Esophagus squamous epithelium (tissue), 5 donors: ENCODE results near the gene KCTD6. TPM values are rescaled to one million over a fixed set of nuclear protein-coding genes. Genes with fewer than 3 reads are reported as not detected.

Source experiments
- DNase-seq: peaks from one replicate; lab custom pipeline; 2025; lab: John Stamatoyannopoulos, UW
- H3K27ac ChIP-seq, 4 donors: fragments of 200-600 bp; sonication (generic); one replicate each; pipeline ENCODE4 v1.5.1; 2016 to 2019; ENCODE audit warnings: mild to moderate bottlenecking in 1 of 4
- H3K27me3 ChIP-seq, 4 donors: fragments of 200-600 bp; sonication (generic); 1 replicate in 3 of 4; 2 replicates in 1 of 4; pipeline versions ENCODE4 v1.5.1 to v1.6.0; 2017 to 2021; ENCODE audit warnings: antibody characterized with exemption in 1 of 4
- H3K36me3 ChIP-seq, 3 donors: fragments of 200-600 bp; sonication (generic); one replicate each; pipeline ENCODE4 v1.5.1; 2016 to 2019
- H3K4me1 ChIP-seq, 3 donors: fragments of 200-600 bp; sonication (generic); one replicate each; pipeline ENCODE4 v1.5.1; 2017 to 2019
- H3K4me3 ChIP-seq, 4 donors: fragments of 200-600 bp; sonication (generic); 1 replicate in 3 of 4; 2 replicates in 1 of 4; pipeline ENCODE4 v1.5.1; 2016 to 2019; ENCODE audit warnings: mild to moderate bottlenecking in 2 of 4, moderate library complexity in 1 of 4
- H3K9me3 ChIP-seq, 3 donors: fragments of 200-600 bp; sonication (generic); one replicate each; pipeline ENCODE4 v1.5.1; 2016 to 2019
- POLR2A ChIP-seq, 4 donors: fragments of 450-650 bp; IDR thresholded peaks; one replicate each; pipeline ENCODE4 v1.6.1; 2017; ENCODE audit warnings: antibody characterized with exemption in 4 of 4, mild to moderate bottlenecking in 4 of 4, moderate library complexity in 3 of 4
- WGBS, 2 donors: methylation state at CpG; one replicate each; pipeline ENCODE4 v1.1.5; 2018; 5-methylcytosine and 5-hydroxymethylcytosine counted together
- intact Hi-C: fragments of 100-400 bp; cut with DNase I; formaldehyde crosslinking; loops from one replicate; pipeline ENCODE4 v1.15.0; 2022
- total RNA-seq, 4 donors: library from RNA; depleted of rRNA; stranded (reverse); fragments of >200 nt; gene quantifications; one replicate each; pipeline ENCODE4 v1.1.0, GENCODE V29; 2016
- TF ChIP-seq, protein P1 (sequence below), 6 experiments: fragments of 450-650 bp in 4 of 6; fragments of 200-600 bp in 2 of 6; sonication (generic) in 2 of 6; IDR thresholded peaks; one replicate each; pipeline ENCODE4 v1.5.1; 2016 to 2019; ENCODE audit warnings: antibody characterized with exemption in 6 of 6, mild to moderate bottlenecking in 4 of 6, moderate library complexity in 4 of 6
- donor health status: DM: yes; HTN: yes; CAD: no.

The KCTD6 gene
- total RNA-seq, 4 donors from 2014 or later: 8.3 to 24.6 (median 16.2) TPM

GRCh38 chr3:58532794-58533220 is 40.9 kb downstream of the KCTD6 start:
- Histone ChIP-seq H3K36me3 (peaks cover 0 to 38% (median 5%) of the 10 kb centered on the region in 3 donors), H3K4me3 (no peak overlapping the region), H3K27ac (no peak overlapping the region), H3K9me3 (no peaks in the 10 kb centered on the region), H3K4me1 (peaks cover 27 to 65% (median 40%) of the 10 kb centered on the region in 3 donors), H3K27me3 (no peaks in the 10 kb centered on the region)
- WGBS, 2 donors: 27 to 44% methylated on average over 5 to 7 of the region's 11 CpGs
- no peak for DNase-seq
- TF ChIP-seq, protein P1, sequence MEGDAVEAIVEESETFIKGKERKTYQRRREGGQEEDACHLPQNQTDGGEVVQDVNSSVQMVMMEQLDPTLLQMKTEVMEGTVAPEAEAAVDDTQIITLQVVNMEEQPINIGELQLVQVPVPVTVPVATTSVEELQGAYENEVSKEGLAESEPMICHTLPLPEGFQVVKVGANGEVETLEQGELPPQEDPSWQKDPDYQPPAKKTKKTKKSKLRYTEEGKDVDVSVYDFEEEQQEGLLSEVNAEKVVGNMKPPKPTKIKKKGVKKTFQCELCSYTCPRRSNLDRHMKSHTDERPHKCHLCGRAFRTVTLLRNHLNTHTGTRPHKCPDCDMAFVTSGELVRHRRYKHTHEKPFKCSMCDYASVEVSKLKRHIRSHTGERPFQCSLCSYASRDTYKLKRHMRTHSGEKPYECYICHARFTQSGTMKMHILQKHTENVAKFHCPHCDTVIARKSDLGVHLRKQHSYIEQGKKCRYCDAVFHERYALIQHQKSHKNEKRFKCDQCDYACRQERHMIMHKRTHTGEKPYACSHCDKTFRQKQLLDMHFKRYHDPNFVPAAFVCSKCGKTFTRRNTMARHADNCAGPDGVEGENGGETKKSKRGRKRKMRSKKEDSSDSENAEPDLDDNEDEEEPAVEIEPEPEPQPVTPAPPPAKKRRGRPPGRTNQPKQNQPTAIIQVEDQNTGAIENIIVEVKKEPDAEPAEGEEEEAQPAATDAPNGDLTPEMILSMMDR (IDR thresholded peaks at IDR 0.05): peak; percentile 83 to 97 (median 94)
- TF ChIP-seq POLR2A (IDR thresholded peaks at IDR 0.05): no peak
- intact Hi-C loops: loop anchor here (5.0 kb wide), 2 partner anchors 41 to 216 kb away; partner anchors contain the start of gene KCTD6

- Histone ChIP-seq H3K4me3 (no peak overlapping the region), H3K27ac (no peak overlapping the region), H3K27me3 (no peaks in the 10 kb centered on the region), H3K9me3 (no peaks in the 10 kb centered on the region), H3K4me1 (peaks cover 23 to 53% (median 37%) of the 10 kb centered on the region in 3 donors), H3K36me3 (peaks cover 0 to 38% (median 4%) of the 10 kb centered on the region in 3 donors)
- intact Hi-C loops: loop anchor here (5.0 kb wide), 2 partner anchors 43 to 218 kb away; partner anchors contain the start of gene KCTD6
- 82 to 92% methylated on average over 8 of the region's 9 CpGs for WGBS, 2 donors
- DNase-seq: no peak
- no peak for TF ChIP-seq POLR2A (IDR thresholded peaks at IDR 0.05)
- TF ChIP-seq, protein P1 (IDR thresholded peaks at IDR 0.05): no peak
Measured at GRCh38 chr3:58534592-58535494, 42.9 kb downstream of the KCTD6 start.

DNA sequence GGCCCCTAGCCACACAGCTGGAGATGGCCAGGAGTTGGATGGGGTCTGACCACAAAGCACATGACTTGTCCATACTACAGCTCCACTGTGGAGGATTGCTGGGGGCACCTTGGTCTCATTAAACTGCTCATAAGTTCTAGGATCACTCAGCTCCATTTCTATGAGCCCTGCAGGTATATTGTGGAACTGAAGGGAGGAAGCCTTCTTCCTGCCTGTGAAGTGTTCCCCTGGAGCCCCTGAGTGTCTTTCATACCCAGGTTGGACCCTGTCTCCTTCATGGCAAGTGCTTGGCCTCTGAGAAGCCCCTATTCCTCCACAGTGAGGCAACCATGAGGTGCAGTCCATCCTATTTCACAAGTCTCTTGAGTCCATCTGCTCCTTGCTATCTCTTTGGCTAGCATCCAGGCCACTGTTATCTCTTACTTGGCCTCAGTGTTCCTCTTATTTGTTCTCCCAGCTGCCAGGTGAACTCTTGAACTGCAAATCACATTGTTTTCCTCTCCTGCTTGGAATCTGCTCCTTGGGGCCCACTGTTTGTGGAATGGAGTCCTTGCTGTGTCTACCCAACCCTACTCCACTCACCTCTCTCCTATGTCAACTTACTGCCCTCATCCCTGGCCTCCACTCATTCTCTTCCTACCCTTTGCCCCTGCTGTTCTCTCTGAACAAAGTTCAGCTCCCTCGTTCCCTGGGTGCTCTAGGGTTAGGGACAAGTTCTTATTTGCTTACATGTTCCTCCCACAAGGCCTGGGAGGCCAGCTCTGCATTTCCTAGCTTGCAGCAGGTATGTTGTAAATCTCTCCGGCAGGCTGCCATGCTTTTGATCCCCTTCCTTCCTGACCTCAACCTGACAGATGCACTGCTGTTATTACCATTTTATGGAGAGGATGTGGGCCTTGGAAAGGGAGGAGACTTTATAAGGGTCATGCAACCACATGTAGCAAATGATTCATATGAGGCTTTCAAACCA is 43.9 kb downstream of the KCTD6 start:
- Histone ChIP-seq H3K4me3 (peak overlapping the region in 2 of 4 donors; percentile 30 to 56), H3K27ac (peak overlapping the region in 3 of 4 donors; percentile 73 to 88 (median 81)), H3K27me3 (no peaks in the 10 kb centered on the region), H3K9me3 (no peaks in the 10 kb centered on the region), H3K4me1 (peaks cover 23 to 53% (median 37%) of the 10 kb centered on the region in 3 donors), H3K36me3 (peaks cover 0 to 36% (median 0%) of the 10 kb centered on the region in 3 donors)
- WGBS, 2 donors: 7 to 13% methylated on average over 2 of the region's 2 CpGs
- no peak for DNase-seq
- intact Hi-C loops: no loop called here
- TF ChIP-seq, protein P1 (IDR thresholded peaks at IDR 0.05): no peak
- TF ChIP-seq POLR2A (IDR thresholded peaks at IDR 0.05): no peak

DNA sequence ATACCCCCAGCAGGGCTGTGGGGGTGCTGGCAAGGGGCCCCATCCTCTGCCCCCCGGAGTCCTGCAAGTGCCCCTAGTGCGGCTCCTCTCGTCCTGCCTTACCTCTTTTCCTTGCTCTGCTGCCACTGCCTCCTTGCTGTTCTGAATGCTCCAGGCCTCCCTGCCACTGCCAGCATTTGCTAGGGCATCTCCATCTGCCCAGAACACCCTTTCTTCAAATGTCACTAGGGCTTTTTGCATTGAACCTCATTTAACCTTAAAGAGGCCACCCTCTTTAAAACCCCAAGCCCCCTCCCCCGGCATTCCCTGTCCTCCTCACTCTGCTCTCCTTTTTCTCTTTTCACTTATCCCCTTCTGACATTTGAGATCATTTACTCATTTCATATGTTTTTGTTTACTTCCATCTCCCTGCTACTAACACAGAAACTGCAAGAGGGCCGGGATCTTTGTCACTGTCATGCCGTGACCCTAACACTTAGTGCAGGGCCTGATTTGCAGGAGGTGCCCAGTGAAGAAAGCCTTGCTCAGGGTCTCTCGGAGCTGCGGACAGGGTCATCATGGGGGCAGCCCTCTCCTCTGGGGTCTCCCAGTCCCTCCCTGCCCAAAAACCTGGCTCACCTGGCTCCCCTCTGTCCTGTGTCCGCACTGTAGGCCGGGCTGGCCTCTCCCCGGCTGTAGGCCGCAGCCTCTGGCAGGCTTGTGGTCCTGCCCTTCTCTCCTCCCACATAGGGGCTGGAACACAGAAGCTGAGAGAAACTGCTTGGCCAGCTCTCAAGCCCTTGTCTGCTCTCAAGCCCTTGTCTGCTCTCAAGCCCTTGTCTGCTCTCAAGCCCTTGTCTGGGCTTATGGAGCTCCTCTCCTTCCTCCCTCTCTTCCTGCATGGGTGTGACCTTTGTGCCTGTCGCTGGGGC is 44.9 kb downstream of the KCTD6 start, which contains the start of gene ACOX2:
Gene ACOX2 (minus strand): TSS at position 690 of the 911 bp plus-strand sequence. CDS start 2,084 bp downstream, outside the sequence.
- Histone ChIP-seq H3K27me3 (no peaks in the 10 kb centered on the region), H3K4me1 (peaks cover 23 to 47% (median 37%) of the 10 kb centered on the region in 3 donors), H3K36me3 (peaks cover 0 to 26% (median 0%) of the 10 kb centered on the region in 3 donors), H3K27ac (peak within 1 kb of the TSS; percentile 61 to 88 (median 77)), H3K4me3 (peak within 1 kb of the TSS in 3 of 4 donors; percentile 30 to 56 (median 30)), H3K9me3 (no peaks in the 10 kb centered on the region)
- 30 to 36% methylated on average over 8 to 12 of the region's 13 CpGs for WGBS, 2 donors
- intact Hi-C loops: no loop called here
- DNase-seq: no peak
- no peak for TF ChIP-seq POLR2A (IDR thresholded peaks at IDR 0.05)
- TF ChIP-seq, protein P1 (IDR thresholded peaks at IDR 0.05): no peak
